NCI-H2196 (cell line): ENCODE measurements around the gene REL.
"Not testable (repeated sequence)": the region's sequence is repeated elsewhere in the genome, so short reads cannot be mapped to it uniquely, and the experiment has no call there.

ENCODE experiments used
- DNase-seq: peaks from one replicate; lab custom pipeline; 2025; ENCODE audit not compliant: unreplicated experiment; lab: John Stamatoyannopoulos, UW

Gene REL

DNA sequence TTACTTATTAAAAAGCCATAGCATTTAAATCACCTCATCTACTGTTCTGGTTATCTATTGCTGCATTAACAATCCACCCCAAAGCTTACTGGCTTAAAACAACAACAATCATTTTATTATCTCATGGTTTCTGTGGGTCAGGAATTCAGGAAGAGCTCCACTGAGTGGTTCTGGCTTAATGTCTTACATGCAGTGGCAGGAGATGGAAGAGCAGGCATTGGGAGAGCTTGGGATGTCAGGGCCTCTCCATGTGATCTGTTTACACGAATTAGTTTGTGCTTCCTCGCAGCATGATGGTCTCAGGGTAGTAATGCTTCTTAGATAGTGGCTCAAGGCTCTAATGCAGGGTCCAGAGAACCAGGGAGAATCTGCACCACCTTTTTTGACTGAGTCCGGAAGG, 14.4 kb upstream of the REL start:
- DNase-seq: no peak

- no peak for DNase-seq
Observed at GRCh38 chr2:60867848-60868247, 13.5 kb upstream of the REL start.

- no peak for DNase-seq
Observed at GRCh38 chr2:60868589-60869273, 12.6 kb upstream of the REL start.

- DNase-seq: no peak
Observed at GRCh38 chr2:60872510-60872928, 8.9 kb upstream of the REL start.

DNA sequence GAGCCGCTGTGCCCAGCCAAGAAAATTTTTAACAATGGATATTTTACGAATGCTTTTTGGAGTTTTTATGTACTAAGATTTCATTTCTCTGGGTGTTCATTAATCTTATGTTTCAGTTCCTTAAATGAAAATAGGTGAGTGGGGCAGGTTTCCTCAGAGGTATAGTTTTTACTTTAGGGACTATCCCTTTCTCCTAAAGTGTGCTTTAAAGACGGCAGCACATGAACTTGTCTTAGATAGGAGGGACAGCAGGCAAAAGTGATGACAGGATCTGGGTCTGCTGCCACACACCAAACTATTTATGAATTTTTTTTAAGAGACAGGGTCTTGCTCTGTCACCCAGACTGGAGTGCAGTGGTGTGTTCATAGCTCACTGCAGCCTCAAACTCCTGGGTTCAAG, 8.0 kb upstream of the REL start:
- no peak for DNase-seq

DNA sequence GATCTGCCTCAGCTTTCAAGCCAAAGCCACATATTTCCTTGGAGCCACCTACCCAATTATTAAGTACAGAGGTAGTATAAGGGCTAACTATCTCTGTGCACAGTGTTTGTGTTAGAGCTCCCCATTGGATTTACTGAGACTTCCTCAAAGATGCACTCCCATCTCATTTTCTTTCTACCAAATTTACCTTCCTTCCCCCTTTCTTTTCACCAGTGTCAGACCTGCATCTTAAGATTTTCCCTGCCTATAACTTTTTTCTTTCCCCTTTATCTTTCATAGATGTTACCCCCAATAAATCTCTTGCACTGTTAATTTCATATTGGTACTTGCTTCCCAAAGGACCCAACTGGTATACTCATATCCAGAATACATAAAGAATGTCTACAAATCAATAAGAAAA, 5.9 kb upstream of the REL start:
- DNase-seq: no peak

DNA sequence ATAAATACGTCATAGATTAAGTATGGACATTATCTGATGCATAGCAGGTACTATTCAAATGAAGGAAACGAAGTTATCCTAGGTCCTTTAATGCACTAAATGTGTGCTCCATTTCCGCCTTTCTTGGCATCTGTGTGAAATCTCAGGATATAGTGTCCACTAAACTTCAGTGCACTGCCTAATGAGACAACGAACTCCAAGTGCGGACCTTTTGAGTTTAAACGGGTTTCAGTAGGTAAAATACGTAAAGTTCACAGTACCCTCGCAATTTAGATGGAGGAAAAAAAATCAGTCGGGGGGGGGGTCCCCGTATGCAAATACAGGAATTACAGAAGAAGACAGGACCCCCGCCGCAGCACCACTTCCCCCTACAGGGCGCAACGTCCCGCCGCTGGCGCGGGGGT, 729 bp upstream of the REL start:
- DNase-seq: no peak

DNA sequence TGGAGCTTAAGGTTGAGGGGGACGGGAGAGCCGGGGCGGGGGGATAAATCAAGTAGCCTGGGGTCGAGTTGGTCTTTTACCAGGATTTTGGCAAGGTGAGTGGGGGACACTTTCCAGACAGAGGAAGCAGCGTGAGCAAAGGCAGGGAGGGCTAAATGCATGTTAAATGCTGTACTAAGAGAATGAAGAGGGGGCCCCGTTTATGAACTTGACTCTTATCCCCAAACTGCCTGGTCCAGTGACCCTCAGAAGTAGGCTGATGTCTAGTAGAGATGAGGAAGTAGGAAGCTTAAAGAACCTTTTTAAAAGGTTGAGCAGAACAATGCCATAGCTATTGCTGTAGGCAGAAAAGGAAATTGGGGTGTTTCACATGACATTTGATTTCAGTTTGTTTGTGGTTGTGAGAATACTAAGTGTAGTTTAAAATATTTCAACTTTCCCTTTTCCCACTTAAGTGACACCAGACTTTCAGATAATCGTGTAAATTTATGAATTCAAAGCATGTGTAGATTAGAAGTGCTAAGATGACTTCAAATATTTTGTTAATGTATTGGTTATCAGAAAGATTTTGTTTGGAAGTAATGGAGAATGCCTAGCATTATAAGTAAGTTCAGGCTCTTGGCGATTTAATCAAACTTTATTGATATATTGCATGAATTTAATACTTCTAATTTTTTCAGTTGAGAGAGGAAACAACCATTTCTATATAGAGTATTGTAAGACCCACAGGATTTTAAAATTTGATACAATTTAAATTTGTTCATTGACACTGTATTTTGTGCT, 1.8 kb downstream of the REL start:
- no peak for DNase-seq

- DNase-seq: no peak
Observed at GRCh38 chr2:60883896-60884295, 2.5 kb downstream of the REL start.

- no peak for DNase-seq
Observed at GRCh38 chr2:60884800-60885199, 3.4 kb downstream of the REL start.

DNA sequence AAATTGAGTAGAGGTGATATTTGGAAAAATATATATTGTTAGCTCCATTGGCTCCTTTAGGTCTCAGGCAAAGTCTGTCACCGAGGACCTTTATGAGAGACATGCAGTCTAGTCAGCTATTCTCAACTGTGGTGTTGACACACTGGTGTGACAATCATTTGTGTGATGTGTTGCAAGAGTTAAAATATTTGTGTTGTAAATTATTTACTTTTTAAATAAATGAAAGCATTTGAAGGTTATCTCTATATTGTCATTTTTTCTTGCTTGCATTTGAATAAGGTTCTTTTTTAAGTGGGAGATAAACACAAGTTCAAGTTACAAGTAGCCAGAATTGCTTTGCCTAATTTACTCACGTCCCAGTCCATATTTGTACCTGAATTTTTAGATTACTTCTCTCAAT, 4.3 kb downstream of the REL start:
- DNase-seq: no peak

GRCh38 chr2:60886991-60887390, 5.6 kb downstream of the REL start:
- no peak for DNase-seq

DNA sequence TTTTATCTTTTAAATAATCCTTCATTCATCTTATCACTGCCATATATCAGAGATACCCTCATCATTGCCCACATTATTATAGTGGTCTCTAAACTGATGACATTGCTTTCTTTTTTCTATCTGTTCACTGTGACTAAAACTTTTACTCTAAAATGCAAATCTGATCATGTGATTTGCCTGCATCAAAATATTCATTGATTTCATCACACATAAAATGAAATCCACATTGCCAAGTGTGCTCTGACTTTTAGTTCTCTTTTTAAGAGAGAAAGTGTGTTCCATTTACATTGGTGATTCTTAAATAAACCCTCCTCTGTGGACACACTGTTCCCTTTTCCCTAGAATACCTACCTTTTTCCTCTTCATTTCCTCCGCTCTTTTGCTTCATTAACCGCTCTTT, 7.5 kb downstream of the REL start:
- DNase-seq: no peak

GRCh38 chr2:60889581-60890392, 8.4 kb downstream of the REL start:
- not testable (repeated sequence) for DNase-seq

DNA sequence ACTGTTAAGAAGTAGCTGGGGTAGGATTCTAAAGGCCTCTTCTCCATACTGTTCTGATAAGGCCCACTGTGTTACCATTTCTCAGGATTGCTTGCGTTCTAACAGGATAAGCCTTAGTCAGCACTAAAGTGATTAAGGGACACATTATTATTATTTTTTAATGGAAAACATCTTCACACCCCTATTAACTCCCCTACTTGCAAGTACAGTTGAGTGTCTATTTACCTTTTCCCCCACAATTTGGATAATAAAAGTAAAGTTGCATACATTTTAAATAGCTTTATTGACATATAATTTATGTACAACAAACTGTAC, 9.0 kb downstream of the REL start:
- DNase-seq: no peak

- no peak for DNase-seq
Observed at GRCh38 chr2:60891180-60891579, 9.8 kb downstream of the REL start.

- no peak for DNase-seq
Observed at GRCh38 chr2:60898567-60898966, 17.2 kb downstream of the REL start.

- no peak for DNase-seq
Observed at GRCh38 chr2:60899230-60899891, 18.0 kb downstream of the REL start.

DNA sequence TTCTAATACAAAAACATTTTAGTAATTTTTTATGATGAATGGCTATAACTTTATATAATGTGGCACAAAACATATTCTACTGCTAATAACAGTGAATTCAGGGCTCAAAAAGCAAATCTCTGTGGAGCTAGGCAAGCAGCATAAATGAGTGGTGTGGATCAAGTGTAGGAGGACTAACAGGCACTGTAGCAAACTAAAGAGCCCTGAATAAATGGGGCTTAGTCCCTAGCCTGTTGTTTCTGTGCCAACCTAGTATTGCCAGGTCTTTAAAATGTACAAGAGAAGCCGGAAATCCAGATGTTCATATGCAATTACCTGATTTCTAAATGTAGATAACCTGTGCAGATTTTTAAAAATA, 18.5 kb downstream of the REL start:
- no peak for DNase-seq

- not testable (repeated sequence) for DNase-seq
Observed at GRCh38 chr2:60901296-60901695, 19.9 kb downstream of the REL start.

GRCh38 chr2:60905867-60906266, 24.5 kb downstream of the REL start:
- not testable (repeated sequence) for DNase-seq

DNA sequence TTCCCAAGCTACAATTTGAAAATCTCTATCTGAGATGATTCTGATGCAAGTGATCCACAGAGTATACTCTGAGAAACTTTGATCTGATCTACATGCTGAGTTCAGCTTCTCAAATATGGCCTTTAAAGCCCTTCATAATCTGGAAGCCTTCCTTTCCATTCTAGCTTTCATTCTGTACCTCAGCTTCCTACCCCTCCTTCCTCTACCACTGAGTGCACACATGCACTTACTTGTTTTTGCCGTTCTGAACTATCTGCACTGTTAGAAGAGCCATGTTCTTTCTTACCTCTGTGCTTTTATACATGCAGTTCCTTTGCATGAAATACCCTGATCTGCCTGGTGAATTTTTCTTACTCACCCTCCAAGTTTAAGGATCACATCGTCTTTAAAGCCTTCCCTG, 25.0 kb downstream of the REL start:
- no peak for DNase-seq
